ENCODE measurements around the gene TNIK. TPM values are rescaled to one million over a fixed set of nuclear protein-coding genes. Genes with fewer than 3 reads are reported as not detected.

The TNIK gene
- total RNA-seq, 3 donors from 2014 or later = 7.4 to 17.6 (median 10.2) TPM

DNA sequence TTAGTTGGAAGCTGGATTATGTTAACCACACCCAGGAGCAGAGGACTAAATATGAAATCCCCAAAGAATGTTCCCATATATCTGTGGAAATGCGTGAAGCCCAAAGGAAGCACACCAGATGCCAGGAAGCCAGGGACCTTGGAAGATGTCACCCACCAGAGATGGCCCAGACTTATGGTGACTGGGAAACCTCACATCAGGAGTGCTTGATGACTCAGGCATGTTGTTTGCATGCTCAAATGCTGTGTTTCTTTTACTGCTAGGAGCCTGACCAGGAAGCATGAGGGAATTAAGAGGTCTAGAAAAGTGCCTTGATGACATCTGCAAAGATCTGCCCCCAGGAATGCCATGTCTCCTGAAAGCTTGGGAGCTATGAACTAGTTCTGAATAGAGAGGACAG lies 324.7 kb downstream of the TNIK start:
- DNase-seq (ENCODE audit: low spot score in 2 of 2) = no peak
- H3K36me3 ChIP-seq = no peaks in the 10 kb centered on the region
- no peak overlapping the region for H3K27ac ChIP-seq
- H3K4me3 ChIP-seq = no peak overlapping the region
- TF ChIP-seq POLR2AphosphoS5 (IDR thresholded peaks at IDR 0.05) (no peak), POLR2A (IDR thresholded peaks at IDR 0.05) (no peak)
- TF ChIP-seq, protein P1, sequence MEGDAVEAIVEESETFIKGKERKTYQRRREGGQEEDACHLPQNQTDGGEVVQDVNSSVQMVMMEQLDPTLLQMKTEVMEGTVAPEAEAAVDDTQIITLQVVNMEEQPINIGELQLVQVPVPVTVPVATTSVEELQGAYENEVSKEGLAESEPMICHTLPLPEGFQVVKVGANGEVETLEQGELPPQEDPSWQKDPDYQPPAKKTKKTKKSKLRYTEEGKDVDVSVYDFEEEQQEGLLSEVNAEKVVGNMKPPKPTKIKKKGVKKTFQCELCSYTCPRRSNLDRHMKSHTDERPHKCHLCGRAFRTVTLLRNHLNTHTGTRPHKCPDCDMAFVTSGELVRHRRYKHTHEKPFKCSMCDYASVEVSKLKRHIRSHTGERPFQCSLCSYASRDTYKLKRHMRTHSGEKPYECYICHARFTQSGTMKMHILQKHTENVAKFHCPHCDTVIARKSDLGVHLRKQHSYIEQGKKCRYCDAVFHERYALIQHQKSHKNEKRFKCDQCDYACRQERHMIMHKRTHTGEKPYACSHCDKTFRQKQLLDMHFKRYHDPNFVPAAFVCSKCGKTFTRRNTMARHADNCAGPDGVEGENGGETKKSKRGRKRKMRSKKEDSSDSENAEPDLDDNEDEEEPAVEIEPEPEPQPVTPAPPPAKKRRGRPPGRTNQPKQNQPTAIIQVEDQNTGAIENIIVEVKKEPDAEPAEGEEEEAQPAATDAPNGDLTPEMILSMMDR (IDR thresholded peaks at IDR 0.05) = no peak
- intact Hi-C loops (cut with DNase I; ENCODE audit: low total_unique reads) = no loop called here
- H3K9me3 ChIP-seq = no peaks in the 10 kb centered on the region
- H3K4me1 ChIP-seq = no peaks in the 10 kb centered on the region
- H3K27me3 ChIP-seq = no peaks in the 10 kb centered on the region

DNA sequence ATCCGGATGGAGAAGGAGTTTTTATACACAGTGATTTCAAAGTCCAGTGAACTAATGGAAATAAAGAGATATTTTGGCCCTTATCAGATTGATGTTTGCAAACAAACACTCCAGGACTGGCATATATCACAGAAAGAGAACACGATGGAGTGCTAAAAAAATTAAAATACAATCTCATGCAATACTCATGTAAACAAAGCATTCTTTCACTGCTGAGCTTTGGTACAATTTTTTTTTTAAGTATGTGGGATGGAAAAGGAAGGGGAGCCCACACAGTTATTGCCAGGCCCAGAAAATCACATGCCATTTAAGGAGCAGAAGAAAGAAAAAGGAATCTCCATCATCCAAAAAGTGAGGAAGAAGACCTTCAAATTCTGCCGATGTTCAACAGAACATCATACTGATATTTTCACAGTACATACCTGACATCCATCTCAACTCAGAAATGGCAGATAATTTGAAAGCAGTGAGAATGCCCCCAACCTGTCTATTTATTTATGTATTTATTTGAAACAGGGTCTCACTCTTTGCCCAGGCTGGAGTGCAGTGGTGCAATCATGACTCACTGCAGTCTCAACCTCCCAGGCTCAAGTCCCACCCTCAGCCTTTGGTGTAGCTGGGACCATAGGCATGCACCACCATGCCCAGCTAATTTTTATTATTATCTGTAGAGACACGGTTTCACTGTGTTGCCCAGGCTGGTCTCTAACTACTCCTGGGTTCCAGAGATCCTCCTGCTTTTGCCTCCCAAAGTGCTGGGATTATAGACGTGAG lies 326.2 kb downstream of the TNIK start:
- no peaks in the 10 kb centered on the region for H3K36me3 ChIP-seq
- H3K27ac ChIP-seq = no peak overlapping the region
- H3K4me3 ChIP-seq = no peak overlapping the region
- H3K4me1 ChIP-seq = no peaks in the 10 kb centered on the region
- intact Hi-C loops (cut with DNase I; ENCODE audit: low total_unique reads) = no loop called here
- no peaks in the 10 kb centered on the region for H3K9me3 ChIP-seq
- no peak for TF ChIP-seq POLR2A (IDR thresholded peaks at IDR 0.05)
- no peak for TF ChIP-seq POLR2AphosphoS5 (IDR thresholded peaks at IDR 0.05)
- no peak for DNase-seq (ENCODE audit: low spot score in 2 of 2)
- no peaks in the 10 kb centered on the region for H3K27me3 ChIP-seq

DNA sequence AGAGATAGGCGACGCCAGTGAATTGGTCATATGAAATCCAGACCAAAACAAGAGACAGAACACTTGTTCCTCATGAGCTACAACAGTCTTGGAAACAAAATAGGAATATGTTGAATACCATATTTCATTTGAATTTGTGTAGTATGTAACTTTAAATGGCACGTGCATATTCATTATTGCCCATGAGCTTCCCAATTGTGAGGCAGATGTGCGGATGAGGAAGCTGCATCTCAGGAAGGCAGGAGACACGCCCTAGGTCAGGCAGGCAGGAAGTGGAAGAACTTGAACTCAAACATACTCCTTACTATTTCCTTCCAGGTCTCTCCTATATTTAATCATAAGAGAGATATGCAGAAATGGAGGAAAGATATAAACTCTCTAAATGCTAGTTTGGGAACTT lies 326.9 kb downstream of the TNIK start:
- intact Hi-C loops (cut with DNase I; ENCODE audit: low total_unique reads) = no loop called here

DNA sequence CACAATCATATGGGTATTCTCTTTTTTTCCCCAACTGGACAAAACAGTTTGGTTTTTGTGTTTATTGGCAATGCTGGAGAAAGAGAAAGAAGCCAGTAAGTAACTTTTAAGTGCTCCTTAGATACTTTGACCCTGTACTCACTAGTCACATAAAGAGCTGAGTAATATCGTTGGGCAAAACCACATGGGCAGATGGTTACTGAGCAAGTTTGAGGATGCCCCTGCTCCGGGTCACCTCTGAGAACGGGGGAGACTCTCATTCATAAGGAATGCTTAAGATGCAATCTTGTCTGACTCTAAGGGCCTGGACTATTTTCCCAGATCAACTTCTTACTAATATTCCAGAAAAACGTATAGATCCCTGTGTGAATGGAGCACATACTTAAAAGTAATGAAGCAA lies 327.3 kb downstream of the TNIK start:
- intact Hi-C loops (cut with DNase I; ENCODE audit: low total_unique reads) = no loop called here
- Histone ChIP-seq H3K4me1 (no peaks in the 10 kb centered on the region), H3K27ac (no peak overlapping the region), H3K27me3 (no peaks in the 10 kb centered on the region), H3K36me3 (no peaks in the 10 kb centered on the region), H3K9me3 (no peaks in the 10 kb centered on the region), H3K4me3 (no peak overlapping the region)
- TF ChIP-seq, protein P1 (IDR thresholded peaks at IDR 0.05) = no peak
- TF ChIP-seq POLR2AphosphoS5 (IDR thresholded peaks at IDR 0.05) (no peak), POLR2A (IDR thresholded peaks at IDR 0.05) (no peak)
- no peak for DNase-seq (ENCODE audit: low spot score in 2 of 2)

More for the DNA sequence above, 326.9 kb downstream of the TNIK start:
- TF ChIP-seq POLR2AphosphoS5 (IDR thresholded peaks at IDR 0.05) = no peak
- TF ChIP-seq, protein P1 (IDR thresholded peaks at IDR 0.05) = no peak
- no peak for TF ChIP-seq POLR2A (IDR thresholded peaks at IDR 0.05)
- no peaks in the 10 kb centered on the region for H3K9me3 ChIP-seq
- DNase-seq (ENCODE audit: low spot score in 2 of 2) = no peak
- no peaks in the 10 kb centered on the region for H3K27me3 ChIP-seq
- no peaks in the 10 kb centered on the region for H3K4me1 ChIP-seq
- H3K36me3 ChIP-seq = no peaks in the 10 kb centered on the region
- no peak overlapping the region for H3K27ac ChIP-seq
- no peak overlapping the region for H3K4me3 ChIP-seq

DNA sequence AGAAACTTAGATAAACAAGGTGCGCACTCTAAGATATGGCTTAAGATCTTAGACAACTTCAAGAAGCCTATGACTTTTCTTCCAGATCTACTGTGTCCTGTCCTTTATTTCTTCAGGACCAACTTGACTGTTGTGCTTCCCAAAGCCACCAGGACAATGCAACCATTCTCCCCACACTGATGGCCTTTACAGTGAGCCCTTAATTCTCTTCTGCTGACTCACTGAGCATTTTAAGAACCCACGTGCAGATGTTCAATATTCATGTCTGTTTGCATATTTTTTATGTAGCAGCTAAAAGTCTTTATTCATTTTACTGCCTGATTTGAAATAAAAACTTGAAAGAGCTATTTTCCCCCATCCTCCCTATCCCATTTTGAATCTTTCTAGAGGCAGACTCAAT lies 330.4 kb downstream of the TNIK start:
- Histone ChIP-seq H3K27ac (no peak overlapping the region), H3K36me3 (no peaks in the 10 kb centered on the region), H3K4me1 (no peaks in the 10 kb centered on the region), H3K27me3 (no peaks in the 10 kb centered on the region), H3K4me3 (no peak overlapping the region), H3K9me3 (no peaks in the 10 kb centered on the region)
- DNase-seq (ENCODE audit: low spot score in 2 of 2) = no peak
- no peak for TF ChIP-seq POLR2AphosphoS5 (IDR thresholded peaks at IDR 0.05)
- no peak for TF ChIP-seq POLR2A (IDR thresholded peaks at IDR 0.05)
- TF ChIP-seq, protein P1 (IDR thresholded peaks at IDR 0.05) = no peak
- intact Hi-C loops (cut with DNase I; ENCODE audit: low total_unique reads) = no loop called here

Measured in breast epithelium (tissue), 4 donors.